Skeletal muscle satellite cell (primary cell): ENCODE data around the gene CIPC.

Experiments
- H3K27me3 ChIP-seq: 2 replicates; pipeline ENCODE4 v1.7.0; 2013; ENCODE audit warnings: low read length; ENCODE audit not compliant: control insufficient read depth, insufficient read depth
- H3K36me3 ChIP-seq: 2 replicates; pipeline ENCODE4 v1.7.0; 2013; ENCODE audit warnings: mild to moderate bottlenecking, control low read depth, low read length; ENCODE audit not compliant: insufficient read depth
- H3K4me1 ChIP-seq: 2 replicates; pipeline ENCODE4 v1.7.0; 2013; ENCODE audit warnings: low read length; ENCODE audit not compliant: control insufficient read depth, insufficient read depth
- H3K4me2 ChIP-seq: 2 replicates; pipeline ENCODE4 v1.7.0; 2013; ENCODE audit warnings: mild to moderate bottlenecking, low read length
- H3K4me3 ChIP-seq: 2 replicates; pipeline ENCODE4 v1.7.0; 2013; ENCODE audit warnings: low read length
- H3K9ac ChIP-seq: 2 replicates; pipeline ENCODE4 v1.7.0; 2013; ENCODE audit warnings: mild to moderate bottlenecking, low read depth, low read length, moderate library complexity
- H3K9me3 ChIP-seq: replicated peaks from 2 replicates; pipeline ENCODE4 v1.7.0; 2013; ENCODE audit warnings: mild to moderate bottlenecking, control low read depth, low read length

Gene CIPC

GRCh38 chr14:77131871-77132486 is 33.9 kb downstream of the CIPC start:
- Histone ChIP-seq H3K9ac (no peak overlapping the region), H3K27me3 (peaks cover 67% of the 10 kb centered on the region), H3K4me3 (no peak overlapping the region), H3K36me3 (no peaks in the 10 kb centered on the region), H3K4me1 (no peaks in the 10 kb centered on the region), H3K9me3 (no peaks in the 10 kb centered on the region), H3K4me2 (no peak overlapping the region)

- Histone ChIP-seq H3K9ac (no peak overlapping the region), H3K9me3 (no peaks in the 10 kb centered on the region), H3K4me3 (no peak overlapping the region), H3K4me2 (no peak overlapping the region), H3K27me3 (peaks cover 61% of the 10 kb centered on the region), H3K36me3 (no peaks in the 10 kb centered on the region), H3K4me1 (no peaks in the 10 kb centered on the region)
These were observed 35.8 kb downstream of the CIPC start for GRCh38 chr14:77133720-77134338.

- Histone ChIP-seq H3K4me2 (no peak overlapping the region), H3K9me3 (no peaks in the 10 kb centered on the region), H3K4me1 (peaks cover 7% of the 10 kb centered on the region), H3K36me3 (no peaks in the 10 kb centered on the region), H3K4me3 (no peak overlapping the region), H3K27me3 (peaks cover 85% of the 10 kb centered on the region), H3K9ac (no peak overlapping the region)
These were observed 41.0 kb downstream of the CIPC start for GRCh38 chr14:77139022-77139421.

GRCh38 chr14:77139540-77140358 is 41.7 kb downstream of the CIPC start:
- Histone ChIP-seq H3K9ac (no peak overlapping the region), H3K9me3 (no peaks in the 10 kb centered on the region), H3K4me3 (no peak overlapping the region), H3K4me1 (peaks cover 7% of the 10 kb centered on the region), H3K27me3 (peaks cover 85% of the 10 kb centered on the region), H3K4me2 (peak overlapping the region; percentile 89), H3K36me3 (no peaks in the 10 kb centered on the region)

- H3K4me1 ChIP-seq, result peaks cover 7% of the 10 kb centered on the region
- peak overlapping the region; percentile 60 for H3K4me3 ChIP-seq
- H3K36me3 ChIP-seq, result no peaks in the 10 kb centered on the region
- no peak overlapping the region for H3K9ac ChIP-seq
- peaks cover 91% of the 10 kb centered on the region for H3K27me3 ChIP-seq
- H3K9me3 ChIP-seq, result no peaks in the 10 kb centered on the region
- H3K4me2 ChIP-seq, result peak overlapping the region; percentile 89
These were observed 42.5 kb downstream of the CIPC start for GRCh38 chr14:77140359-77141213.

- H3K36me3 ChIP-seq, result no peaks in the 10 kb centered on the region
- no peak within 1 kb of the TSS for H3K9ac ChIP-seq
- H3K4me3 ChIP-seq, result peak within 1 kb of the TSS; percentile 60
- H3K27me3 ChIP-seq, result peaks cover 91% of the 10 kb centered on the region
- H3K9me3 ChIP-seq, result no peaks in the 10 kb centered on the region
- H3K4me1 ChIP-seq, result peaks cover 7% of the 10 kb centered on the region
- H3K4me2 ChIP-seq, result peak within 1 kb of the TSS; percentile 89
These were observed 43.4 kb downstream of the CIPC start, which contains the start of gene ZDHHC22 for GRCh38 chr14:77141214-77142004. Gene ZDHHC22, minus strand, starts transcription at chr14:77141791. Its CDS starts 2,053 bp downstream, at chr14:77139738.

- peaks cover 7% of the 10 kb centered on the region for H3K4me1 ChIP-seq
- peak overlapping the region; percentile 89 for H3K4me2 ChIP-seq
- no peaks in the 10 kb centered on the region for H3K9me3 ChIP-seq
- no peaks in the 10 kb centered on the region for H3K36me3 ChIP-seq
- no peak overlapping the region for H3K9ac ChIP-seq
- no peak overlapping the region for H3K4me3 ChIP-seq
- peaks cover 95% of the 10 kb centered on the region for H3K27me3 ChIP-seq
These were observed 44.1 kb downstream of the CIPC start for GRCh38 chr14:77142005-77142800.

GRCh38 chr14:77143071-77143470 is 45.0 kb downstream of the CIPC start:
- peaks cover 93% of the 10 kb centered on the region for H3K27me3 ChIP-seq
- H3K4me3 ChIP-seq, result no peak overlapping the region
- no peak overlapping the region for H3K4me2 ChIP-seq

GRCh38 chr14:77144412-77145115 is 46.5 kb downstream of the CIPC start:
- peaks cover 84% of the 10 kb centered on the region for H3K27me3 ChIP-seq
- no peak overlapping the region for H3K9ac ChIP-seq

More at GRCh38 chr14:77143071-77143470, 45.0 kb downstream of the CIPC start:
- H3K9ac ChIP-seq, result no peak overlapping the region
- peaks cover 7% of the 10 kb centered on the region for H3K4me1 ChIP-seq
- H3K36me3 ChIP-seq, result no peaks in the 10 kb centered on the region
- no peaks in the 10 kb centered on the region for H3K9me3 ChIP-seq

More at GRCh38 chr14:77144412-77145115, 46.5 kb downstream of the CIPC start:
- Histone ChIP-seq H3K9me3 (no peaks in the 10 kb centered on the region), H3K36me3 (no peaks in the 10 kb centered on the region), H3K4me2 (no peak overlapping the region), H3K4me1 (peaks cover 7% of the 10 kb centered on the region), H3K4me3 (no peak overlapping the region)
